WI38 (cell line): ENCODE results near the gene GCN1.

Experiments used
- H3K4me3 ChIP-seq: 2 replicates; pipeline ENCODE4 v1.5.1; 2011; ENCODE audit warnings: low read depth, mild to moderate bottlenecking, control low read depth, low read length
- TF ChIP-seq, protein P1 (sequence below): IDR thresholded peaks from 2 replicates; pipeline ENCODE4 v1.5.1; 2012; ENCODE audit warnings: low read depth, mild to moderate bottlenecking, control low read depth, low read length

The GCN1 gene

DNA sequence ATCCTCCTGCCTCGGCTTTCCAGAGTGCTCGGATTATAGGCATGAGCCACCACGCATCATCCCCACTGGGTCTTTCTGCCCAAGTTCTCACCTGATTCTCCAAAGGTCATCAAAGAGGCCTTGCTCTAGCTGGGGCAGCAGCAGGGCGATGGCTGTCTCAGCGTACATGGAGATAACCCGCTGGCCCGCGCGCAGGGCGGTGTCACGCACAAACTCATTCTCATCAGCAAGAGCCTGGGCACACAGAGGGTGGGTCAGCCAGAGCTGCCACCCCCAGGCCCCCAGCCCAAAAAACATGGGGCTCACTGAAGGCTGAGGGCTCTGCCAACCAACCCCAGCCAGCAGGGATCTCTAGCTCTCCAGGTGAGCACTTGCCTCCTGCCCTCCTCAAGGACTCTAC is 50.3 kb downstream of the GCN1 start:
- TF ChIP-seq, protein P1, sequence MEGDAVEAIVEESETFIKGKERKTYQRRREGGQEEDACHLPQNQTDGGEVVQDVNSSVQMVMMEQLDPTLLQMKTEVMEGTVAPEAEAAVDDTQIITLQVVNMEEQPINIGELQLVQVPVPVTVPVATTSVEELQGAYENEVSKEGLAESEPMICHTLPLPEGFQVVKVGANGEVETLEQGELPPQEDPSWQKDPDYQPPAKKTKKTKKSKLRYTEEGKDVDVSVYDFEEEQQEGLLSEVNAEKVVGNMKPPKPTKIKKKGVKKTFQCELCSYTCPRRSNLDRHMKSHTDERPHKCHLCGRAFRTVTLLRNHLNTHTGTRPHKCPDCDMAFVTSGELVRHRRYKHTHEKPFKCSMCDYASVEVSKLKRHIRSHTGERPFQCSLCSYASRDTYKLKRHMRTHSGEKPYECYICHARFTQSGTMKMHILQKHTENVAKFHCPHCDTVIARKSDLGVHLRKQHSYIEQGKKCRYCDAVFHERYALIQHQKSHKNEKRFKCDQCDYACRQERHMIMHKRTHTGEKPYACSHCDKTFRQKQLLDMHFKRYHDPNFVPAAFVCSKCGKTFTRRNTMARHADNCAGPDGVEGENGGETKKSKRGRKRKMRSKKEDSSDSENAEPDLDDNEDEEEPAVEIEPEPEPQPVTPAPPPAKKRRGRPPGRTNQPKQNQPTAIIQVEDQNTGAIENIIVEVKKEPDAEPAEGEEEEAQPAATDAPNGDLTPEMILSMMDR: no peak
- H3K4me3 ChIP-seq: no peak overlapping the region

DNA sequence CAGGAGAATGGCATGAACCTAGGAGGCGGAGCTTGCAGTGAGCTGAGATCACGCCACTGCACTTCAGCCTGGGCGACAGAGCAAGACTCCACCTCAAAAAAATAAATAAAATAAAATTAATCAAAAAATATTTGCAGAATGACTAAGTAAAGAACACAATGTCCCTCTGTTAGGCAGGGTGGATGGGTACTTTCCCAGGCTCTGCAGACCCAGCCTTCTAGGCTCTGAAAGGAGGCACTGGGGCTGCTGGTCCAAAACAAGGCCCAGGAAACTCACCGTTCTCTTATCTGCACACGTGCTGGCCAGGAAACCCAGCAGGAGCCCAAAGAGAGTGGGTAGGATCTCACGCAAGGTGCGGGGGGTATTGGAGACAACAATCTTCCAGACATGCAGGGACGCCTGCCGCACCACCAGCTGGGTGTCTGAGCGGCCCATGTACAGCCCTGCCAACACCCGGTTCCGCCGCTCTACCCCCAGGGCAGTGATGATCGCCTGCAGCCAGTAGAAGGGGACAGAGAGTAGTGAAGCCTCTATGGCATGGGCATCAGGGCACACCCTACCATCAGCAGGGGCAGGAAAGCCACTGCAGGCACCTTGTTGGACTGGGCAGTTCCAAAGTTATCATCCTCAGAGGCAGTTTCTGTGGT is 52.2 kb downstream of the GCN1 start:
- TF ChIP-seq, protein P1: no peak
- no peak overlapping the region for H3K4me3 ChIP-seq

DNA sequence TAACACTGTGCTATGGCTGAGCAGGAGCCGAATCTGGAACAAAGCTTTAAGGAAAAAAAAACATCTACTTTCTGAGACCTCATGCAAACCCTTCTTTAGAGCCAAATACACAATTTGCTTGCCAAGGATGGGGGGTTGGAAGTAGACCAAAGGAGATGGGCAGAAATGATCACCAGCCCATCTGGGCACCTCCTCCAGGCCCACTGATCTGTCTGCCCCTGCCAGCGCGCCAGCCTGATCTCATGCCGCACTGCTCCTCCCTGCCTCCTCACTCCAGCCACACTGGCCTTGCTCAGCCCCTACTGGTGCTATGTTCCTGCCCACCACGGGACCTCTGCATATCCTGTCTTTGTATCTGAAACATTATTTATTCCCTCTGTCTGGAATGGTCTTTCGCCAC is 53.2 kb downstream of the GCN1 start:
- no peak overlapping the region for H3K4me3 ChIP-seq
- TF ChIP-seq, protein P1: no peak

DNA sequence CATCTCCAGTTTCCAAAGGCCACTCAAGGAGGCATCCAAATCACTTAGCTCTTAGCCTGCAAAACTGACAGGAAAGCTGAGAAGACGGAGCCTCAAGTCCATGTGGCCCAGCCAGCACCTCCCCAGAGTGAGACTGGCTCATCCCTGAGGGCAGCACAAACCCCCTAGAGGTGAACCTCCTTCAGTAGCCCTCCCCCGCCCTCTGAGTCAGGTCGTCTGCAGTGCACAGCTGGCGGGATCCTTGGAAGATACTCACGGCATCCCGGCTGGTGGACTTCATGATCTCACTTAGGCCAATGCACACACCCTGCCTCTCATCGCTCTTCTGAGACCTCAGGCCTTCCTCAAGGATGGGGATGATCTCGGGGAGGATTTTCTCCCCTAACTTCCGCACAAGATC is 53.9 kb downstream of the GCN1 start:
- no peak overlapping the region for H3K4me3 ChIP-seq
- TF ChIP-seq, protein P1: no peak

DNA sequence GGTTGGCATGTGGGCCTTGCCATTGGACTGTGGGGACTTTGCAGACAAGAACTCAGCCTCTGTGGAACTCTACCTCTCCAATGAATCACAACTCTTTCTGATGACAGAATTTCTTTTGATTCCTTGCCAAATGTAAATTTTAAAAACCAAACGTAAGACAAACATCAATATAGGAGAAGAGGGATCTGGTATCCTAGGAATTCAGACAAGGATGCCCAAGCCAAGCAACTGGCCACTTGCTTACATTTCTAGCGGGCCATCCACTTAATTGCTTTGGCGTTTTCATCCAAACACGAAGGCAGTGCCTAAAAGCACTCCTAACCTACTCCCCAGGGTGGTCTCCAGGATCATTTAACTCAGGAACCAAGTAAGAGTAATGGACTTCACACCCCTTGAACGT is 54.6 kb downstream of the GCN1 start:
- no peak overlapping the region for H3K4me3 ChIP-seq
- TF ChIP-seq, protein P1: no peak

DNA sequence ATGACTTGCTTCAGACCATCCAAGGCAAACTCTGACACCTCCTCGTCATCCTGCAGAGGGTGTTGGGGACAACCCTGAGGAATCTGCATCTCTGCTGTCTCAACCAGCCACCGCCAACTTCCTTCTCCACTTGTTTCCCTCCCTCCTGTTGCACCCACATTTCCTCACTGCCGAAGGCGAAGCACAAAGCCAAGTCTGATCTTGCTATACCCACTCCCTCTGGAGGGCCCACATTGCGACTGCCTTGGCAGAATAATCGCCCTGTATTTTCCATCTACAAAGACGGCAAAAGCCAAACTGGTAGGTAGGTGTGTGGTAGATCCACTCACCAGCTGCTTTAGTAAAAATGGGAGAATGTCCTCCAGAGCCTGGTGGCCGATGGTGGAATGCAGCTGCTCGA is 56.1 kb downstream of the GCN1 start:
- H3K4me3 ChIP-seq: no peak overlapping the region
- TF ChIP-seq, protein P1: no peak

DNA sequence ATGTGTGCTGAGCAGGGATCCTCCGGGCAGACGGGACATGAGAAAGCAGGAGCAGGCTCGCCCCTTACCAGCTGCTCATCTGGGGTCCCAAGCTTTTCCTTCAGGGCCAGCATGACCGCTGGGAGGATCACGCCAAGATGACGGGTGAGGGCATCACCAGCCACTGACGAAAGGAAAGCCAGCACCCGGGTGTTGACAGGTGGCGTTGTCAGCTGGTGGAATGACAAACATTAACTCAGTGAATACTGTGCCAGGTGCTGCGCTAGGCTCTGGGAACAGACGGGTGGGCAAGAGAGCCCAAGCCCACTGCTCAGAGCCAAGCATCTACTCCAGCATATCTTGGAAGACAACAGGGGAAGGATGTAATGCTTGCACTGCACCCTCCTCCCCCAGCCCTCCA is 56.7 kb downstream of the GCN1 start:
- H3K4me3 ChIP-seq: no peak overlapping the region
- TF ChIP-seq, protein P1: no peak
